GM19395 (cell line): ENCODE data around the gene FDXACB1.

Experiments used
- ATAC-seq: cut with Tn5 transposase; IDR thresholded peaks from one replicate; pipeline ENCODE4 v1.9.1; 2021; ENCODE audit warnings: mild to moderate bottlenecking, moderate library complexity; ENCODE audit not compliant: unreplicated experiment

The FDXACB1 gene

GRCh38 chr11:111846063-111846462 lies 32.9 kb downstream of the FDXACB1 start:
- no peak for ATAC-seq

DNA sequence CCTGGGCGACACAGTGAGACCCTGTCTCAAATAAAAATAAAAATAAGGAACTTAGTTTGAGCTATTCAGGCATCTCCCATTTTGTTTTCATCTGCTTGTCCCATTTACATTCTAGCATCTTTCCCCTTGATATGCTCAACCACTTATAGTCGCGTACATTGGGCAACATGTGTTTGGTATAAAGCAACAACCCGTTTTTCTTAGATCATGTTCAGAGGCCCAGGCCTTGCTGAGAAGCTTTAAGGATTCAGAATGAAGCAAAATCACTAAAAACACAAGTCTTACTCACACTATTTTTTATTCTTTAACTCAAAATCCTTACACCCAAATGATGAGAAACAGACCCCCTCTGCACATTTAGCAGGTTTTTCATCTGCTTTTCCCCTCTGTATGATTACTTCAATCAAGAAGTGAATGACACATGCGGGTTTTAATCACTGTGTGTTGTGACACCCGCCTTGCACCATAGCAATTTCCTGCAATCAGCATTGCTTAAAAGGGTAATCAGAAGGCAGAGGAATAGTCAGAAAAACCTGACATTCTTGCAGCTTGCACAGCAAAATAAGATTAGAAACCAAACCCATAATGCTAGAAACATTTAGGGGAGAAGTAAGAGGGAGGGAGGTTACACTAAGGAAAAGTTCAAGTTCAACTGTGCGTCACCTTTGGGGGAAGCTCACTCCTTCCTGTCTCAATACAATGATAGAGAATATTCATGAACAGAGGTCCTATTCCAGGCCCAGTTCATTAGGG lies 33.5 kb downstream of the FDXACB1 start:
- no peak for ATAC-seq

DNA sequence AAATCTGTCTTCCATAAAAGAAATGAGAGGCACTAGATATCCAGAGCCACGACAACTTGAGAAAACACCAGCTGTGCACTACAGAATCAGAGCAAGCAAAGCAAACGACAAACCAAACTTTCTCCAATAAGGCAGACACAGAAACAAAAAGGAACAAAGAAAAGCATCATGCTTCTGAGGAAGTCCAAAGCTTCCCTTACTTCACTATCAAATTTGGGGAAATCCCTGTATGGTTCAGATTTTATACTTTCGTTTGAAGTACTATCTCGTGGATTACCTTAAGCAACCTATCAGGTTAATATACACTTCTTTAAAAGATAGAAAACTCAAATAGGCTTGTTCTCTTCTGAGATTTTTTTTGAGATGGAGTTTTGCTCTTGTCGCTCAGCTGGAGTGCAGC lies 35.3 kb downstream of the FDXACB1 start:
- ATAC-seq = no peak

- peak; percentile 71 for ATAC-seq
Measured at GRCh38 chr11:111841370-111842053, 37.5 kb downstream of the FDXACB1 start.

DNA sequence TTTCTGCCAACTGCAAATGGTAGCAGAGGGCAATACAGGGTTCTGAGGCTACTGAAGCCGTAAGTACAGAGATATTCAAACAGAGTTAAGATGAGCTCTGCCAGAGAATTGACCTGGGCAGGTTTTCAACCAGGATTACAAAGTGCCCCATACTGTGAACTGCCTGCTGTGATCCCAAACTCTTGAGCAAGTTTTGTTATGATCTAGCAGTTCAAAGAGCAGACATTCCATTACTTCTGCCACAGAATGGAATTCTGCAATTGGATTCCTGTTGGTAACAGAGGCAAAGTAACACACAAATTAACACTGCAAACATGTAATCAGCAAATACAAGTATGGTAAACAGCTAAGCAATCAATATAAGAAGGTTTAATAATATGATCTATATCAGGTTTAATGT lies 38.8 kb downstream of the FDXACB1 start:
- ATAC-seq = no peak

DNA sequence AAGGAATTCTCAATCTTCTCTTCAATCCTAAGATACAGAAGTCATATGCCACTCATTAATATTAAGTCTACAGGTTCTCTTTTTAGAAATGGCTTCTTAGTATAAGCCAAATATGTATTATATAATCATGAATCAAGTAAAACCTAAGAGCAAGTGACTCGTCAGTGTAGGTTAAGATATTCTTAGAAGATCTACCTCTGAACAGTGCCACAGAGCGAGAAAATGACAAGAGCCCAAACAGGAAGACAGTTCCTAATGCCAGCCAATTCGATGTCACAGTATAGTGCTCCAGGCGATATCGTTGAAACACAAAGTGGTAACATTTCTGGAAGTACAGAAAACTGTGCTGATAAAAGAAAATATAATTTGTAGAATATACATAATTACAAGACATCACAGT lies 40.9 kb downstream of the FDXACB1 start:
- no peak for ATAC-seq

GRCh38 chr11:111837366-111837891 lies 41.5 kb downstream of the FDXACB1 start:
- ATAC-seq = no peak

GRCh38 chr11:111836721-111837120 lies 42.2 kb downstream of the FDXACB1 start:
- peak; percentile 87 for ATAC-seq

- no peak for ATAC-seq
Measured at GRCh38 chr11:111836162-111836561, 42.8 kb downstream of the FDXACB1 start.

DNA sequence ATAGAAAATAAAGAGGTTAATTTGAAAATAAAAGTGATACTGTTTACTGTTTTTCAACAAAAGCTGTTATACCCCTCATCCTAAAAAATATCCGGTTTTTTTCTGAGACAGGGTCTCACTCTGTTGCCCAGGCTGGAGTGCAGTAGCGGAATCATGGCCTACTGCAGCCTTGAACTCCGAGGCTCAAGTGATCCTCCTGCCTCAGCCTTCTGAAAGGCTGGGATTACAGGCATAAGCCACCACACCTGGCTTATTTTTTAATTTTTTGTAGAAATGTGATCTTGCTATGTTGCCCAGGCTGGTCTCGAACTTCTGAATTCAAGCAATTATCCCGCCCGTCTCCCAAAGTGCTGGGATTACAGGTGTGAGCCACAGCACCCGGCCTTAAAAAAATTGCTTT lies 43.3 kb downstream of the FDXACB1 start:
- no peak for ATAC-seq

- ATAC-seq = no peak
Measured at GRCh38 chr11:111834432-111835163, 44.4 kb downstream of the FDXACB1 start.

DNA sequence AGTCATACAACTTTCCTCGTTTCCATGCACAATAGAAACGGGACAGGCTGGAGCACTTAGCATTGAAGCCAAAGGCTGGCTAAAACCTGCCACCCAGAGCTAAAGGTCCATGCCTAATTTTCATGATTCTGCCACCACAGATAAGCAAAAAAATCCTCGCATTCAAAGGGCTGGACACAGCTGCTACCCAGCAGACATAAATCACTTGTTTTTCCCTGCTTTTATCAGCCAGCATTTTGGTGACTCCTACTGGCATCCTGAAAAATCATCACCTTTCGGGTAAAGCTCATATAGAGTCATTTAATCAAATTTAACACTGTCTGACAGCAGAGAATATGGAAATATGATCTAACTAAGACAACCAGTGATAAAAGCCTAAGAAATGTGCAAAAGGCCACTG lies 45.4 kb downstream of the FDXACB1 start:
- no peak for ATAC-seq

GRCh38 chr11:111829185-111829968 lies 49.6 kb downstream of the FDXACB1 start:
- peak; percentile 68 for ATAC-seq

DNA sequence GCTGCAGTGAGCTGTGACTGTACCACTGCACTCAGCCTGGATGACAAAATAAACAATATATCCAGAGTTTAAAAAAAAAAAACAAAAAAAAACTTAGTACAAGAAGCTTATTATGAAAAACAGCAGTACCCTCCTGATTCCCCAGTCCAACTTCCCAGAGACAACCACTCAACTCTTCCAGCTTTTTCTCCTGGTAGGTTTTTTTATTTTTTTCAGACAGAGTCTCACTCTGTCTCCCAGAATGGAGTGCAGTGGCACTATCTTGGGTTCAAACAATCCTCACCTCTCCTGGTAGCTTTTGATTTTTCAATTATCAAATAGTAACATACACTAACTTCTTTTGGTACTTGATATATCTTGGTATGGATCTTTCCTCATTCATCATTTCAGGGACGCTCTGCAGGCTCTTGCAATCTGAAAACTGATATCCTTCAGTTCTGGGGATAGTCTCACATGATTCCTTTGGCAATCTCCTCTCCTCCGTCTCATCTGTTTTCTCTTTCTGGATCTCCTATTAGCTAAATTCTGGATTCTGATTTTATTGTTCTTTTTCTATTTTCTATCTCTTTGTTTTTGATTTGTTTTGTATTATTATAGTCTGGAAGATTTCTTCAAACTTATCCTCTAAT lies 52.5 kb downstream of the FDXACB1 start:
- ATAC-seq = no peak
